HepG2 (cell line): ENCODE data around the gene ITGB1. TPM values are rescaled to one million over a fixed set of nuclear protein-coding genes. Genes with fewer than 3 reads are reported as not detected.

Source experiments
- FOXC1 ChIP-seq: sonication (generic); formaldehyde crosslinking; IDR thresholded peaks from 2 replicates; pipeline ENCODE4 v1.8.0; 2022; ENCODE audit warnings: mild to moderate bottlenecking, missing genetic modification reagents, borderline replicate concordance
- FOXM1 ChIP-seq: sonication (generic); formaldehyde crosslinking; IDR thresholded peaks from 2 replicates; pipeline ENCODE4 v1.5.0; 2020; ENCODE audit warnings: missing genetic modification reagents
- IRF2 ChIP-seq: IDR thresholded peaks from 2 replicates; pipeline ENCODE4 v1.6.1; 2018; ENCODE audit warnings: missing genetic modification reagents, missing compliant biosample characterization
- PRPF4 ChIP-seq: fragments of 200-400 bp; formaldehyde crosslinking; IDR thresholded peaks from 2 replicates; pipeline ENCODE4 v1.6.1; 2016; ENCODE audit warnings: low read length, low read depth; ENCODE audit not compliant: poor library complexity, severe bottlenecking
- RCOR2 ChIP-seq: IDR thresholded peaks from 2 replicates; pipeline ENCODE4 v1.6.1; 2016; ENCODE audit warnings: missing biosample characterization, missing genetic modification reagents
- SIX4 ChIP-seq: sonication (generic); formaldehyde crosslinking; IDR thresholded peaks from 2 replicates; pipeline ENCODE4 v1.4.0; 2020; ENCODE audit warnings: missing genetic modification reagents
- SNAPC5 ChIP-seq: sonication (generic); formaldehyde crosslinking; IDR thresholded peaks from 2 replicates; pipeline ENCODE4 v1.8.1; 2023; ENCODE audit warnings: mild to moderate bottlenecking, missing genetic modification reagents, borderline replicate concordance
- SRF ChIP-seq: IDR thresholded peaks from 2 replicates; pipeline ENCODE4 v1.6.1; 2011; ENCODE audit warnings: mild to moderate bottlenecking, low read depth, low read length, moderate library complexity
- USF2 ChIP-seq, 2 experiments: sonication (generic) in 1 of 2; formaldehyde crosslinking in 1 of 2; IDR thresholded peaks; 2 replicates each; pipeline versions ENCODE4 v1.5.1 to v1.6.1; 2011 to 2020; ENCODE audit warnings: borderline replicate concordance in 1 of 2, low read depth in 1 of 2, low read length in 1 of 2, mild to moderate bottlenecking in 1 of 2, missing genetic modification reagents in 1 of 2, moderate library complexity in 1 of 2
- ZHX2 ChIP-seq, 2 experiments: sonication (generic) in 1 of 2; formaldehyde crosslinking in 1 of 2; IDR thresholded peaks; 2 replicates each; pipeline versions ENCODE4 v1.6.1 to v1.9.0; 2014 to 2022; ENCODE audit warnings: antibody characterized with exemption in 1 of 2, borderline replicate concordance in 1 of 2, inconsistent platforms in 1 of 2, low read depth in 1 of 2, missing genetic modification reagents in 1 of 2
- ZKSCAN5 ChIP-seq: sonication (generic); formaldehyde crosslinking; IDR thresholded peaks from 2 replicates; pipeline ENCODE4 v1.5.1; 2020; ENCODE audit warnings: mild to moderate bottlenecking, missing genetic modification reagents
- ZNF264 ChIP-seq: sonication (generic); formaldehyde crosslinking; IDR thresholded peaks from 2 replicates; pipeline ENCODE4 v1.4.0; 2020; ENCODE audit warnings: missing genetic modification reagents
- ZNF496 ChIP-seq: sonication (generic); formaldehyde crosslinking; IDR thresholded peaks from 2 replicates; pipeline ENCODE4 v1.8.1; 2023; ENCODE audit warnings: mild to moderate bottlenecking, moderate library complexity, missing genetic modification reagents; ENCODE audit not compliant: insufficient replicate concordance
- ZNF670 ChIP-seq: sonication (generic); formaldehyde crosslinking; IDR thresholded peaks from 2 replicates; pipeline ENCODE4 v1.8.0; 2022; ENCODE audit warnings: mild to moderate bottlenecking, missing genetic modification reagents, borderline replicate concordance
- ZNF737 ChIP-seq: sonication (generic); formaldehyde crosslinking; IDR thresholded peaks from 2 replicates; pipeline ENCODE4 v1.5.0; 2020; ENCODE audit warnings: missing genetic modification reagents, mild to moderate bottlenecking, borderline replicate concordance
- polyA plus RNA-seq, 8 experiments: library from polyadenylated mRNA; depleted of rRNA in 3 of 8; stranded (reverse) in 7 of 8; unstranded in 1 of 8; fragments of >200 nt; fragmentation: Illumina TruSeq in 4 of 8; extraction: Trizol in 4 of 8; gene quantifications; 2 replicates each; pipeline versions ENCODE4 v1.2.1 to v1.2.3, GENCODE V29; 2011 to 2016; ENCODE audit warnings: low read depth in 4 of 8, missing spikeins in 1 of 8, mixed read lengths in 1 of 8; ENCODE audit not compliant: insufficient read depth in 1 of 8
- total RNA-seq, 5 experiments: library from RNA; depleted of rRNA; stranded (reverse); fragments of >200 nt; fragmentation: Illumina TruSeq; extraction: Trizol; gene quantifications; 2 replicates each; pipeline ENCODE4 v1.2.3, GENCODE V29; 2016; ENCODE audit warnings: low read depth in 1 of 5
- TF ChIP-seq, protein P1 (sequence below): sonication (generic); formaldehyde crosslinking; IDR thresholded peaks from 2 replicates; pipeline ENCODE4 v1.8.0; 2022; ENCODE audit warnings: mild to moderate bottlenecking, missing genetic modification reagents, moderate library complexity
- TF ChIP-seq, protein P2 (sequence below): IDR thresholded peaks from 2 replicates; pipeline ENCODE4 v1.6.1; 2016; ENCODE audit warnings: low read depth, borderline replicate concordance
- TF ChIP-seq, protein P3 (sequence below): IDR thresholded peaks from 2 replicates; pipeline ENCODE4 v1.6.1; 2018; ENCODE audit warnings: missing genetic modification reagents, mild to moderate bottlenecking, missing compliant biosample characterization

The ITGB1 gene
- total and polyA plus RNA-seq, 2 of the 13 experiments (the other 11 are each of a cell fraction or from before 2014, with no cell fraction given): 190 to 204 TPM

GRCh38 chr10:32948451-32948850, 9.6 kb downstream of the ITGB1 start (continued):
- TF ChIP-seq ZHX2 (IDR thresholded peaks at IDR 0.05; ENCODE audit: low read depth) (no peak), ZHX2 (CRISPR knock-in tag; IDR thresholded peaks at IDR 0.05; ENCODE audit: borderline replicate concordance) (no peak), IRF2 (CRISPR knock-in tag) (0 out of 2 replicates have a peak, but pooled peaks have one; percentile 33), RCOR2 (CRISPR knock-in tag) (no peak), ZNF670 (CRISPR knock-in tag) (no peak), ZNF496 (CRISPR knock-in tag) (no peak), FOXM1 (CRISPR knock-in tag) (no peak), ZNF264 (CRISPR knock-in tag) (no peak), SIX4 (CRISPR knock-in tag) (peak; percentile 77; the same call in 1 of the 2 replicates), ZNF737 (CRISPR knock-in tag) (no peak), PRPF4 (no peak), ZKSCAN5 (CRISPR knock-in tag) (peak; percentile 83), FOXC1 (no peak), SNAPC5 (CRISPR knock-in tag) (no peak), USF2 (IDR thresholded peaks at IDR 0.05; ENCODE audit: low read depth, low read length) (no peak), USF2 (CRISPR knock-in tag; IDR thresholded peaks at IDR 0.05; ENCODE audit: borderline replicate concordance) (no peak), SRF (no peak)
- TF ChIP-seq, protein P1, sequence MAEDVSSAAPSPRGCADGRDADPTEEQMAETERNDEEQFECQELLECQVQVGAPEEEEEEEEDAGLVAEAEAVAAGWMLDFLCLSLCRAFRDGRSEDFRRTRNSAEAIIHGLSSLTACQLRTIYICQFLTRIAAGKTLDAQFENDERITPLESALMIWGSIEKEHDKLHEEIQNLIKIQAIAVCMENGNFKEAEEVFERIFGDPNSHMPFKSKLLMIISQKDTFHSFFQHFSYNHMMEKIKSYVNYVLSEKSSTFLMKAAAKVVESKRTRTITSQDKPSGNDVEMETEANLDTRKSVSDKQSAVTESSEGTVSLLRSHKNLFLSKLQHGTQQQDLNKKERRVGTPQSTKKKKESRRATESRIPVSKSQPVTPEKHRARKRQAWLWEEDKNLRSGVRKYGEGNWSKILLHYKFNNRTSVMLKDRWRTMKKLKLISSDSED: no peak
- TF ChIP-seq, protein P2, sequence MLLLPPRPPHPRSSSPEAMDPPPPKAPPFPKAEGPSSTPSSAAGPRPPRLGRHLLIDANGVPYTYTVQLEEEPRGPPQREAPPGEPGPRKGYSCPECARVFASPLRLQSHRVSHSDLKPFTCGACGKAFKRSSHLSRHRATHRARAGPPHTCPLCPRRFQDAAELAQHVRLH: no peak
- TF ChIP-seq, protein P3, sequence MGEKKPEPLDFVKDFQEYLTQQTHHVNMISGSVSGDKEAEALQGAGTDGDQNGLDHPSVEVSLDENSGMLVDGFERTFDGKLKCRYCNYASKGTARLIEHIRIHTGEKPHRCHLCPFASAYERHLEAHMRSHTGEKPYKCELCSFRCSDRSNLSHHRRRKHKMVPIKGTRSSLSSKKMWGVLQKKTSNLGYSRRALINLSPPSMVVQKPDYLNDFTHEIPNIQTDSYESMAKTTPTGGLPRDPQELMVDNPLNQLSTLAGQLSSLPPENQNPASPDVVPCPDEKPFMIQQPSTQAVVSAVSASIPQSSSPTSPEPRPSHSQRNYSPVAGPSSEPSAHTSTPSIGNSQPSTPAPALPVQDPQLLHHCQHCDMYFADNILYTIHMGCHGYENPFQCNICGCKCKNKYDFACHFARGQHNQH (CRISPR knock-in tag): no peak
